Measurements from ENCODE around the gene MYO18B.

Gene MYO18B

DNA sequence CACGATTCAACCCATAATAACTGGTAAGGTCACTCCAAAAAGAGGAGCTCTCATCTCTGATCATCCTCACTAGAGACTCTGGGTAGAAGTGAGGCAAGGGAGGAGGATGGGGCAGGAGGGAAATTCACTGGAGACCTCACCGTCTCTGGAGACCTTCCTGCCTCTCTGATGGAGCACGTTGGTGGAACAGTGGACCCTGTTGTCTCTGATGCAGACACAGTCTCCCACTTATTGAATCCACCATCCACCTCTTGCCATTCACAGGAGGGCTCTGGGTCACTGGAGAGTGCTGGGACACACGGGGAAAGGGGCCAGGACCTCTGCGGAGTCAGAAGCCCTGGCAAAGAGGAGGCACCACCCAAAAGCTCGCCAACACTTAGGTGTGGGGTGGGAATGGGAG is 289.7 kb downstream of the MYO18B start:
- Mint-ChIP-seq H3K36me3 (no peaks in the 10 kb centered on the region), H3K4me1 (no peaks in the 10 kb centered on the region), H3K9me3 (no peaks in the 10 kb centered on the region), H3K27ac (no peak overlapping the region), H3K4me3 (no peak overlapping the region), H3K27me3 (no peaks in the 10 kb centered on the region)

DNA sequence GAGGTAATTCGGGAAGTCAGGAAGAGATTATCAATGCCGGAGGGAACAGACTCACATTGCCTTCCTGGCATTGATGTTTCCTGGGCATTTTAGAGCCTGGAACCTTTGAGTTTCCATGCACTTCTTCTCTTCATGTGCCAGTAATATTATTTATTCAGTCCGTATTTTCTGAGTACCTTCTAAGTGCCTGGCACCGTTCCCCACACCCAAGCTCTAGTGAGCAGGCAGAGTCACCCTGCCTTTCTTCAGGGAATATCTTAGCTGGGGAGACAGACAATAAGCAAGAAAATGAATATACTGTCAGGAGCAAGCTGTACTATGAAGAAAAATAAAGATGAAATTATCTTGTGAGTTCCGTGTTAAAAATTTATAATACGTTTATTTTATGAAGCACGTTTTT is 291.1 kb downstream of the MYO18B start:
- Mint-ChIP-seq H3K36me3 (no peaks in the 10 kb centered on the region), H3K27me3 (peaks cover 1% of the 10 kb centered on the region), H3K4me3 (no peak overlapping the region), H3K4me1 (no peaks in the 10 kb centered on the region), H3K27ac (no peak overlapping the region), H3K9me3 (no peaks in the 10 kb centered on the region)

- Mint-ChIP-seq H3K4me3 (no peak overlapping the region), H3K9me3 (no peaks in the 10 kb centered on the region), H3K36me3 (no peaks in the 10 kb centered on the region), H3K27ac (no peak overlapping the region), H3K27me3 (peaks cover 1% of the 10 kb centered on the region), H3K4me1 (no peaks in the 10 kb centered on the region)
These were observed 291.6 kb downstream of the MYO18B start for GRCh38 chr22:26033586-26033985.

- H3K27ac Mint-ChIP-seq = no peak overlapping the region
- peaks cover 1% of the 10 kb centered on the region for H3K27me3 Mint-ChIP-seq
- no peak overlapping the region for H3K4me3 Mint-ChIP-seq
- no peaks in the 10 kb centered on the region for H3K9me3 Mint-ChIP-seq
- no peaks in the 10 kb centered on the region for H3K36me3 Mint-ChIP-seq
- no peaks in the 10 kb centered on the region for H3K4me1 Mint-ChIP-seq
These were observed 293.5 kb downstream of the MYO18B start for GRCh38 chr22:26035523-26035922.

- Mint-ChIP-seq H3K4me1 (no peaks in the 10 kb centered on the region), H3K27ac (no peak overlapping the region), H3K9me3 (no peaks in the 10 kb centered on the region), H3K4me3 (no peak overlapping the region), H3K36me3 (no peaks in the 10 kb centered on the region), H3K27me3 (peaks cover 1% of the 10 kb centered on the region)
These were observed 296.4 kb downstream of the MYO18B start for GRCh38 chr22:26038365-26038764.

- Mint-ChIP-seq H3K36me3 (no peaks in the 10 kb centered on the region), H3K9me3 (peaks cover 5% of the 10 kb centered on the region), H3K27ac (no peak overlapping the region), H3K27me3 (peaks cover 4% of the 10 kb centered on the region), H3K4me1 (no peaks in the 10 kb centered on the region), H3K4me3 (no peak overlapping the region)
These were observed 299.9 kb downstream of the MYO18B start for GRCh38 chr22:26041931-26042330.

GRCh38 chr22:26043031-26043430 is 301.0 kb downstream of the MYO18B start:
- Mint-ChIP-seq H3K4me3 (no peak overlapping the region), H3K36me3 (no peaks in the 10 kb centered on the region), H3K9me3 (peaks cover 5% of the 10 kb centered on the region), H3K27ac (no peak overlapping the region), H3K27me3 (peaks cover 6% of the 10 kb centered on the region), H3K4me1 (no peaks in the 10 kb centered on the region)

DNA sequence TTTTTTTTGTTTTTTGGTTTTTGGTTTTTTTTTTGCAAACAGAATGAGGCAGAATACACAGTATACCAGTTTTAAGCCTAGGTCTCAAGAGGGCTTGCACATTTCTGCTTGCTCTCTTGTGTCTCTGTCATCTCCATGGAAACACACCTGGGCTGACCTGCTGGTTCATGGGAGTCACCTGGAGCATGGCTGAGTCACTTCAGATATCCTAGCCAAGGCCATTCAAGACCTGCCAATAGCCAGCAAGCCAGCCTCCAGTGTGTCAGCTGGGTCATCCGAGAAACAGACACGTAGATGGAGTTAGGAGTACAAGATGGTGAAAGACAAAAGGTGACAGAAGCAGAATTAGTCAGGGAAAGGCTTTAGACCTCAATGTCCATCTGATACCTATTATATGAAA is 303.1 kb downstream of the MYO18B start:
- peaks cover 5% of the 10 kb centered on the region for H3K9me3 Mint-ChIP-seq
- H3K4me3 Mint-ChIP-seq = no peak overlapping the region

GRCh38 chr22:26045860-26046259 is 303.9 kb downstream of the MYO18B start:
- Mint-ChIP-seq H3K36me3 (no peaks in the 10 kb centered on the region), H3K9me3 (peaks cover 5% of the 10 kb centered on the region), H3K4me1 (no peaks in the 10 kb centered on the region), H3K27me3 (peaks cover 17% of the 10 kb centered on the region), H3K27ac (no peak overlapping the region), H3K4me3 (no peak overlapping the region)

More for the DNA sequence above, 303.1 kb downstream of the MYO18B start:
- Mint-ChIP-seq H3K36me3 (no peaks in the 10 kb centered on the region), H3K4me1 (no peaks in the 10 kb centered on the region), H3K27me3 (peaks cover 15% of the 10 kb centered on the region), H3K27ac (no peak overlapping the region)

DNA sequence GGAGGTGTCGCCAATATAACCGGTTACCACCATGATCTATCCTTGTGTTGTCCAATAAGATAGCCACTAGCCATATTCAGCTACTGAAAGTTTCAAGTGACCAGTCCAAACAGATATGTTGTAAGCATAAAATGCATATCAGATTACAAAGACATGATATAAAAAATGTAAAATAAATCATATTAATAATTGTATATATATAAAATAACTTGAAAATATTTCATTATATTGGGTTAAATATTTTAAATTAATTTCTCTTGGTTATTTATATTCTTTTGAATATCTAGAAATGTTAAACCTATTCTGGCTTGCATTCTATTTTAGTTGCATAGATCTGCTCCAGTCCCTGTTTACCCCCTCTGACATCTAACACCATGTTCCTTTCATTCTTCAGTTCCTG is 305.5 kb downstream of the MYO18B start:
- peaks cover 22% of the 10 kb centered on the region for H3K27me3 Mint-ChIP-seq
- no peaks in the 10 kb centered on the region for H3K4me1 Mint-ChIP-seq
- no peaks in the 10 kb centered on the region for H3K36me3 Mint-ChIP-seq
- H3K4me3 Mint-ChIP-seq = no peak overlapping the region
- no peak overlapping the region for H3K27ac Mint-ChIP-seq
- peaks cover 5% of the 10 kb centered on the region for H3K9me3 Mint-ChIP-seq

DNA sequence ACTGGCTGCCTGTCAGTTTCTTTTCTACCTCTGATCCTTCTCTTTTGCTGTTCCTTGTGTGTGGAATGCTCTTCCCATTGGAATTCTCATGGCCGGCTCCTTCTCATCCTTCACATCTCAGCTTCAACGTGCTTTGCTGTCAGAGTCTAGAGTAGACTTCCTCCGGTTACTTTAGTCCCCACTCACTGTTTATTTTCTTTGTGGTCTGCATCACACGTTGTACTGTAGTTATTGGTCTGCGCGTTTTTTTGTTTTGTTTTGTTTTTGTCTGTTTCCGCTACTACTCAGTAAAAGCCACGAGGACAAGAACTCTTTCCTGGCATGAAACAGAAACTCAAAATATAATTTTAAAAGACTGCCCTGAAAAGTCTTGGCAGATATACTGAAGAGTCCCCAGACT is 305.9 kb downstream of the MYO18B start:
- Mint-ChIP-seq H3K27ac (no peak overlapping the region), H3K4me1 (no peaks in the 10 kb centered on the region), H3K36me3 (no peaks in the 10 kb centered on the region), H3K9me3 (peaks cover 5% of the 10 kb centered on the region), H3K27me3 (peaks cover 23% of the 10 kb centered on the region), H3K4me3 (no peak overlapping the region)

GRCh38 chr22:26050079-26050478 is 308.1 kb downstream of the MYO18B start:
- Mint-ChIP-seq H3K27me3 (peaks cover 23% of the 10 kb centered on the region), H3K27ac (no peak overlapping the region), H3K4me1 (no peaks in the 10 kb centered on the region), H3K36me3 (no peaks in the 10 kb centered on the region), H3K9me3 (no peaks in the 10 kb centered on the region), H3K4me3 (no peak overlapping the region)

DNA sequence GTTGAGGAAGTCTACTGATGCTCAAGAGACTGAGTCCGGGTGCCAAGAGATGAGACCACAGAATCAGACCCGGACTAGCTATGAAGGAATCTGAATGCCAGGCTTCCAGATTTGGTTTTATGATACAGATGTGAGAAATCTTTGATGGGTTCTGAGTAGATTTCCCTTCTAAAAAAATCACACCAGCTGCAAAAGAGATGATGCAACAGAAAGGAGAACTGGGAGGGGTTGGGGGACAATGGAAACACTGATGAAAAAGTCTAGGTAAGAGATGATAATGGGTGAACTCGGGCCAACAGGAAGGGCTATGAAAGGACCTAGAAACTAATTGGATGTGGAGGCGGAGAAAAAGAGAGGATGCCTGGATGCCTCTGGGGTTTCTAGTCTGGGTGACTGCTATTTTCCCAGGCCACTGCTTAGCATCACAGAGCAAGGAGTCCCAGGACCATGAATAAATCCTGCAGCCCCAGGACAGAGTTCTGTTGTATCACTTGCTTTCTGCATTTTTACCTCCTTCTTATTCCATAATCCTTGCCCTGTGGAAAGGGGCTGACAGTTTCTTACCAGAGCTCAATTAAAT is 311.8 kb downstream of the MYO18B start:
- H3K27ac Mint-ChIP-seq = no peak overlapping the region
- H3K27me3 Mint-ChIP-seq = peaks cover 15% of the 10 kb centered on the region
- no peaks in the 10 kb centered on the region for H3K4me1 Mint-ChIP-seq
- no peaks in the 10 kb centered on the region for H3K9me3 Mint-ChIP-seq
- H3K4me3 Mint-ChIP-seq = no peak overlapping the region
- H3K36me3 Mint-ChIP-seq = no peaks in the 10 kb centered on the region

GRCh38 chr22:26054841-26055605 is 313.0 kb downstream of the MYO18B start:
- Mint-ChIP-seq H3K4me1 (no peaks in the 10 kb centered on the region), H3K27me3 (peaks cover 19% of the 10 kb centered on the region), H3K27ac (no peak overlapping the region), H3K9me3 (no peaks in the 10 kb centered on the region), H3K36me3 (no peaks in the 10 kb centered on the region), H3K4me3 (no peak overlapping the region)

DNA sequence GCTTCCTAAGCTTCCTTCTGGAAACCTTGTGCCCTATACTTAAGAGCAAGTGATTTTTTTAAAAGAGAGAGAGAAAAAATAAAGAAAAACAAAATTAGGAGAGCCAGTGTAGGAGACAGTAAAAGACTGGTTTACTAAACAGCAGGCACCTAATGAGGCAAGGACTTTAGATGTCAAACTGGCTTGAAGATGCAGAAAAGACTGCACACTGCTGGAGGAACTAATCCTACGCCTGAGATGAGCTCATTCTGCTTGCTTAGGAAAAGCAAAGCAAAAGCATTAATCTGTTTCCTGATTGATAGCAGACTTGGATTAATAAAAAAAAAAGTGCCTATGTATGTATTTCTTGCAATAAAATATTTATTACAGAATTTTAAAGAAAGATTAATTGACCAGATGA is 313.7 kb downstream of the MYO18B start:
- Mint-ChIP-seq H3K4me1 (no peaks in the 10 kb centered on the region), H3K27me3 (peaks cover 19% of the 10 kb centered on the region), H3K9me3 (no peaks in the 10 kb centered on the region), H3K36me3 (no peaks in the 10 kb centered on the region), H3K4me3 (no peak overlapping the region), H3K27ac (no peak overlapping the region)

DNA sequence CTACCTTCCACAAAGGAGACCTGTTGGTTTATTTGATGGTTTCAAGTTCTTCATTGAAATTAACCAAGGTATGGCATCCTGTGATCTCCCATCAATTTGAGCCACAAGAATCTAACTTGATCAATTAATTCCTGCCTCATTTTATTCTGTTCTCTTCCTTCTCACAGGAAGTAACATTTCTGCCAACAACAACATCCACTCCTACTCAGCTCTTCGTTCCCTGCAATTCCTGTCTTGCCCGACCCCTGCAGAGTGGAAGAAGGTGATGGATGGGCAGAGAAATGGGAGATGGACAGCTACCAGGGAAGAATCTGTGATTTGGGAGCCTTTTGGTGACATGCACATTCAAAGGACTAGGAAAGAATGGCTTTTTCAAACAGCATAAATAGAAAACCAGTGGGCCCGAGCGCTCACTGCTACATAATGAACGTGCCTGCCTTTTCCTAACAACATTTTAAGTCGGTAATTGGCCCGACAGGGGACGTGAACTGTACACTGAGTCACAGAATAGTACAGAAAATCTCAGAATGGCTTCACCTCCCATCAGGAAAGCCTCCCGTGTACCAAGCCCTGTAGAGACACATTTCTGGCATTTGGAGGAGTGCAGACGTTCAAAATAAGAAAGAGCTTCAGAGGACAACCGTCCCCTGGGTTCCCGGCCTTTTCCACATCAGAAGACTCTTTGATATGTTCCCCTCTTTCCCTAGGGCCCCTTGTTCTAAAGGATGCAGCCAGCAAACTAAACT is 314.6 kb downstream of the MYO18B start:
- Mint-ChIP-seq H3K4me3 (no peak overlapping the region), H3K36me3 (no peaks in the 10 kb centered on the region), H3K27me3 (peaks cover 18% of the 10 kb centered on the region), H3K27ac (no peak overlapping the region), H3K9me3 (no peaks in the 10 kb centered on the region), H3K4me1 (no peaks in the 10 kb centered on the region)

Measured in activated naive CD4-positive, alpha-beta T cell treated with anti-CD3 and anti-CD28 coated beads, Interleukin-2, amount 50 U/mL, for 24 hours (primary cell).